ENCODE results near the gene CSNK1E.

CSNK1E gene

DNA sequence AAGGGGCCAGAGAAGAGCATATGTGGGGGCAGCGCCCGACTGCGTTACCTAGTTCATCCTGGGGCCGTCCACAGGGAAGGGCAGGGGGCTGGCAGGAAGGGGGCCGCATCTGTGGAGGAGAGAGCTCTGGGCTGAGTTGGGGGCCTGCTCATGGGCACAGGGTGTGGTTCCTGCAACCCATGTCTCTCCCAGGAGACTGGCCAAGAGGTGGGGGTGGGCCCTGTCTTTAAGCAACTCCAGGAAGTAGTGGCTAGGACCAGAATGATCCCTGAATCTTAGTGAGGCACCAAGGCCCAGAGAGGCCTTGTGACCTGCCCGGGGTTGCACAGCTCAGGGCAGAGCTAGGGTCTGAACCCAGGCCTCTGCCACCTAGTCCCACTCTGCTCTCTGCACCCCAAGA, 21.9 kb downstream of the CSNK1E start:
- Histone ChIP-seq H3K4me1 (ENCODE audit: insufficient read depth, poor library complexity, severe bottlenecking) (peaks cover 25% of the 10 kb centered on the region), H3K9me3 (ENCODE audit: severe bottlenecking) (no peaks in the 10 kb centered on the region), H3K36me3 (ENCODE audit: low read depth) (peaks cover 89% of the 10 kb centered on the region), H3K27ac (ENCODE audit: poor library complexity, severe bottlenecking) (peak overlapping the region; percentile 98), H3K27me3 (ENCODE audit: insufficient read depth, poor library complexity, severe bottlenecking) (no peaks in the 10 kb centered on the region), H3K4me3 (ENCODE audit: severe bottlenecking) (no peak overlapping the region)
- no peak for ATAC-seq (ENCODE audit: low read depth)
- TF ChIP-seq, protein P1, sequence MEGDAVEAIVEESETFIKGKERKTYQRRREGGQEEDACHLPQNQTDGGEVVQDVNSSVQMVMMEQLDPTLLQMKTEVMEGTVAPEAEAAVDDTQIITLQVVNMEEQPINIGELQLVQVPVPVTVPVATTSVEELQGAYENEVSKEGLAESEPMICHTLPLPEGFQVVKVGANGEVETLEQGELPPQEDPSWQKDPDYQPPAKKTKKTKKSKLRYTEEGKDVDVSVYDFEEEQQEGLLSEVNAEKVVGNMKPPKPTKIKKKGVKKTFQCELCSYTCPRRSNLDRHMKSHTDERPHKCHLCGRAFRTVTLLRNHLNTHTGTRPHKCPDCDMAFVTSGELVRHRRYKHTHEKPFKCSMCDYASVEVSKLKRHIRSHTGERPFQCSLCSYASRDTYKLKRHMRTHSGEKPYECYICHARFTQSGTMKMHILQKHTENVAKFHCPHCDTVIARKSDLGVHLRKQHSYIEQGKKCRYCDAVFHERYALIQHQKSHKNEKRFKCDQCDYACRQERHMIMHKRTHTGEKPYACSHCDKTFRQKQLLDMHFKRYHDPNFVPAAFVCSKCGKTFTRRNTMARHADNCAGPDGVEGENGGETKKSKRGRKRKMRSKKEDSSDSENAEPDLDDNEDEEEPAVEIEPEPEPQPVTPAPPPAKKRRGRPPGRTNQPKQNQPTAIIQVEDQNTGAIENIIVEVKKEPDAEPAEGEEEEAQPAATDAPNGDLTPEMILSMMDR (IDR thresholded peaks at IDR 0.05; ENCODE audit: poor library complexity, severe bottlenecking), result no peak
- no peak for DNase-seq (ENCODE audit: low spot score)

DNA sequence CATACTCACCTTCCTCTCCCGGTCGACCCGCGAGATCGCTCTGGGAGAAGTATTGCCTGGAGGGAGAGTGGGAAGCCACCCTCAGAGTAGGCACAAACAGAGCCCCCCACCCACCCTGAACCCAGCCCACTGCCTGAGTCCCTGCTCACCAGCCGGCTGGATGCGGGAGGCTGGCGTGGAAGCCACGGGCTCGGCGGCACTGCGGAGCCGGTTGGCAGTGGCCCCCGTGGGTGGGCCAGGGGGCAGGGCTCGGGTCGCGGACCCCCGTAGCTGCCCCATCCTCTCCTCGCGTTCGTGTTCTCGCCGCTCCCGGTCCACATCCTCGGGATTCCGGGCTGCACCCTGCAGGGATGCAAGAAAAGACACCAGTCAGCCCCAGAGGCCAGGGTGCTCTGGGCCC, 23.0 kb downstream of the CSNK1E start:
- TF ChIP-seq, protein P1 (IDR thresholded peaks at IDR 0.05; ENCODE audit: poor library complexity, severe bottlenecking), result no peak
- H3K9me3 ChIP-seq (ENCODE audit: severe bottlenecking), result no peaks in the 10 kb centered on the region
- no peak for DNase-seq (ENCODE audit: low spot score)
- no peaks in the 10 kb centered on the region for H3K27me3 ChIP-seq (ENCODE audit: insufficient read depth, poor library complexity, severe bottlenecking)
- H3K4me1 ChIP-seq (ENCODE audit: insufficient read depth, poor library complexity, severe bottlenecking), result peaks cover 14% of the 10 kb centered on the region
- no peak overlapping the region for H3K4me3 ChIP-seq (ENCODE audit: severe bottlenecking)
- ATAC-seq (ENCODE audit: low read depth), result no peak
- H3K27ac ChIP-seq (ENCODE audit: poor library complexity, severe bottlenecking), result peak overlapping the region; percentile 98
- H3K36me3 ChIP-seq (ENCODE audit: low read depth), result peaks cover 81% of the 10 kb centered on the region

DNA sequence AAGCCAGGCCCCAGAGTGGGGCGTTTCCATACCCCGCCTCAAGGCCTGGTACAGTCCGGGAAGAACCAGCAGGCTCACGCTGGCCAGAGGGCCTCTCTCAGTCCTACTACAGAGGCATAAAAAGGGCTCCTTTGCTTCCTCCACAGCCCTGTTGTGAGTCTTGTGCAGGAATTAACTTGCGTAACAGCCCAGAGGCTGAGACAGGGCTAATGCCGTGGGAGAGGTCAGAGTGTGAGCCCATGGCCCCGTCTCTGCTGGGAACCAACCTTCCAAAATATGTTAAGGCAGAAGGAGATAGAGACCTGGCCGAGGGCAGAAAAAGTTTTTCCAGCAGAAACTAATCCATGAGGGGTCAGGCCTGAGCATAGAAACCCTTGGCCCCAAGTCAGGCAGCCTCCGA, 24.5 kb downstream of the CSNK1E start:
- Histone ChIP-seq H3K4me1 (ENCODE audit: insufficient read depth, poor library complexity, severe bottlenecking) (peaks cover 1% of the 10 kb centered on the region), H3K36me3 (ENCODE audit: low read depth) (peaks cover 80% of the 10 kb centered on the region), H3K4me3 (ENCODE audit: severe bottlenecking) (no peak overlapping the region), H3K27ac (ENCODE audit: poor library complexity, severe bottlenecking) (peak overlapping the region; percentile 15), H3K27me3 (ENCODE audit: insufficient read depth, poor library complexity, severe bottlenecking) (no peaks in the 10 kb centered on the region), H3K9me3 (ENCODE audit: severe bottlenecking) (no peaks in the 10 kb centered on the region)
- TF ChIP-seq, protein P1 (IDR thresholded peaks at IDR 0.05; ENCODE audit: poor library complexity, severe bottlenecking), result no peak
- DNase-seq (ENCODE audit: low spot score) (no peak), ATAC-seq (ENCODE audit: low read depth) (no peak)

DNA sequence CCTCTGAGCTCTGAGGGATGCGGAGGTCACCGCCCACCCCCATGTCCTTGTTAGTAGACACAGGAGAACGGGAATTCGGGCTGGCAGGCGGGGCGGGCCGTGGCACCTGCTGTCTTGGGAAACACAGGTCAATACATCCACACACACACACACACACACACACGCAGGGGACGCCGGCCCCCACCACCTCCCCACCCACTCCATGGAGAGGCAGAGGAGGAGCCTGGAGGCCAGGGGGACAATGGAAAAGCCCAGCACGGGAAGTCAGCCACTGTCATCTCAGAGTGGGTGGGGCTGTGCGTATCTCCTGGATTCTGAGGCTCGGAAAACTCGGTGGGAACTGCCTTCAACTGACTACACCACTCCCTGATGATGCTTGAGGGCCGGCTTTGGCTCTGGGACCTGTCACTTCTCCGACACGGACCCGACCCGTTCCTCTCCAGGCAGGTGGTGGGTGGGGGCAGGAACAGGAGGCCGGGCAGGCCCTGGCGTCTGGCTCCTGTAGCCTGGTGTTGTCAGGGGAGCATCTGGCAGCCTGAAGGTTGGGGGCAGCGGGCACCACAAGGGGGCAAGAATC, 25.9 kb downstream of the CSNK1E start:
- H3K4me1 ChIP-seq (ENCODE audit: insufficient read depth, poor library complexity, severe bottlenecking), result no peaks in the 10 kb centered on the region
- H3K27ac ChIP-seq (ENCODE audit: poor library complexity, severe bottlenecking), result peak overlapping the region; percentile 16
- TF ChIP-seq, protein P1 (IDR thresholded peaks at IDR 0.05; ENCODE audit: poor library complexity, severe bottlenecking), result no peak
- H3K4me3 ChIP-seq (ENCODE audit: severe bottlenecking), result no peak overlapping the region
- H3K9me3 ChIP-seq (ENCODE audit: severe bottlenecking), result no peaks in the 10 kb centered on the region
- peaks cover 72% of the 10 kb centered on the region for H3K36me3 ChIP-seq (ENCODE audit: low read depth)
- H3K27me3 ChIP-seq (ENCODE audit: insufficient read depth, poor library complexity, severe bottlenecking), result no peaks in the 10 kb centered on the region
- ATAC-seq (ENCODE audit: low read depth) (no peak), DNase-seq (ENCODE audit: low spot score) (no peak)

DNA sequence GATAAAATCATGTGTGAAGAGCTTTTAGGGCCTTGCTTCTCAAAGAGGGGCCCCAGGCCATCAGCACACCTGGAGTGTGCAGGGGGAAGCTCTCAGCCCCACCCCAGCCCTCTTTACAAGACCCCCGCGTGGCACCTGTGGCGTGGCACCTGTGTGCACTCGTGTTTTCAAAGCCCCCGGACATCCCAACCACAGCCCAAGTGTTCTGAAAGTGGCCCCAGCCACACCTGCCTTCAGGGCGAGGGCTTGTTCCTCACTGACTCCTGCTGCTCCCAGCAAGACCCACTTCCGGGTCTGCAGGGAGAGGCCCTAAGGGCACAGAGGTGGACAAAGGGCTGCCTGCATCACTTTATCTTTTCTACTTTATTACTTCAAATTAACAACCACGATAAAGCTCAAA, 26.9 kb downstream of the CSNK1E start:
- H3K9me3 ChIP-seq (ENCODE audit: severe bottlenecking), result no peaks in the 10 kb centered on the region
- H3K4me3 ChIP-seq (ENCODE audit: severe bottlenecking), result no peak overlapping the region
- no peaks in the 10 kb centered on the region for H3K4me1 ChIP-seq (ENCODE audit: insufficient read depth, poor library complexity, severe bottlenecking)
- DNase-seq (ENCODE audit: low spot score) (no peak), ATAC-seq (ENCODE audit: low read depth) (0 out of 3 replicates have a peak, but pooled peaks have one; percentile 1)
- peaks cover 65% of the 10 kb centered on the region for H3K36me3 ChIP-seq (ENCODE audit: low read depth)
- H3K27me3 ChIP-seq (ENCODE audit: insufficient read depth, poor library complexity, severe bottlenecking), result no peaks in the 10 kb centered on the region
- peak overlapping the region; percentile 16 for H3K27ac ChIP-seq (ENCODE audit: poor library complexity, severe bottlenecking)
- TF ChIP-seq, protein P1 (IDR thresholded peaks at IDR 0.05; ENCODE audit: poor library complexity, severe bottlenecking), result no peak

All from RWPE2 (cell line).